ENCODE measurements around the gene PPP1R37.

DNA sequence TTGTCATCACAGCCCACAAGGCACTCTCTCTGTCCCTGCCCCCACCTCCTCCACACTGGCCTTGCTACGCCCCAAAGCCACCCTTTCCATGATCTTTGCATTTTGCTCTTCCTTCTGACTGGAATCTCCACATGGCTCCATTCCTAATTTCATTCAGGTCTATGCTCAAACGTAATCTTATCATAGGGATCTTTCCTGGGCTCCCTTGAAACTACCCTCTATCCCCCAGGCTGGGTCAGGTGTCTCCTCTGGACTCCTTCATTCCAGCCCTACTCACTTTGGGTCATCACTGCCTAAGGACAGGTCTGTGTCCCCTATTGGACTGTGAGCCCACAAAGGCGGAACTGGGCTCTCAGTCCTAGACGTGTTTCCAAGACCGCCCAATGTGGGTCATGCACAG is 10.8 kb upstream of the PPP1R37 start:
- TF ChIP-seq POLR2AphosphoS5 (IDR thresholded peaks at IDR 0.05; ENCODE audit: insufficient read depth, low read depth, low read length): no peak
- TF ChIP-seq CTCF (IDR thresholded peaks at IDR 0.05; ENCODE audit: extremely low read depth in 1 of 2, insufficient read depth in 1 of 2, low read depth in 1 of 2, low read length in 2 of 2): no peak
- no peak for TF ChIP-seq EZH2 (IDR thresholded peaks at IDR 0.05; ENCODE audit: borderline replicate concordance, low read depth, low read length, severe bottlenecking)

Data from endothelial cell of umbilical vein (primary cell).